Ishikawa (cell line): Measurements from ENCODE around the gene LATS2.

Source experiments
- CEBPB ChIP-seq: IDR thresholded peaks from 2 replicates; pipeline ENCODE4 v1.6.1; 2012
- CREB1 ChIP-seq: IDR thresholded peaks from 2 replicates; pipeline ENCODE4 v1.6.1; 2012; ENCODE audit warnings: low read depth
- EGR1 ChIP-seq: IDR thresholded peaks from 2 replicates; pipeline ENCODE4 v1.6.1; 2012
- EP300 ChIP-seq: IDR thresholded peaks from 2 replicates; pipeline ENCODE4 v1.6.1; 2012; ENCODE audit warnings: borderline replicate concordance
- FOXM1 ChIP-seq: IDR thresholded peaks from 2 replicates; pipeline ENCODE4 v1.6.1; 2012; ENCODE audit warnings: low read depth, borderline replicate concordance
- MAX ChIP-seq: IDR thresholded peaks from 2 replicates; pipeline ENCODE4 v1.6.1; 2012
- NFIC ChIP-seq: IDR thresholded peaks from 2 replicates; pipeline ENCODE4 v1.6.1; 2012
- RAD21 ChIP-seq: IDR thresholded peaks from 2 replicates; pipeline ENCODE4 v1.6.1; 2012; ENCODE audit warnings: low read depth
- REST ChIP-seq: IDR thresholded peaks from 2 replicates; pipeline ENCODE4 v1.6.1; 2012; ENCODE audit warnings: low read depth, mild to moderate bottlenecking
- TAF1 ChIP-seq: IDR thresholded peaks from 2 replicates; pipeline ENCODE4 v1.6.1; 2012; ENCODE audit warnings: low read depth, mild to moderate bottlenecking
- TCF12 ChIP-seq: IDR thresholded peaks from 2 replicates; pipeline ENCODE4 v1.6.1; 2012; ENCODE audit warnings: low read depth
- TEAD4 ChIP-seq: IDR thresholded peaks from 2 replicates; pipeline ENCODE4 v1.6.1; 2012
- USF1 ChIP-seq: IDR thresholded peaks from 2 replicates; pipeline ENCODE4 v1.6.1; 2012
- YY1 ChIP-seq: IDR thresholded peaks from 2 replicates; pipeline ENCODE4 v1.6.1; 2012; ENCODE audit warnings: low read depth
- ZBTB7A ChIP-seq: IDR thresholded peaks from 2 replicates; pipeline ENCODE4 v1.6.1; 2012; ENCODE audit warnings: low read depth

LATS2 gene

GRCh38 chr13:21013682-21014038 is 47.7 kb downstream of the LATS2 start:
- TF ChIP-seq YY1: no peak
- TF ChIP-seq EGR1: no peak
- no peak for TF ChIP-seq RAD21
- no peak for TF ChIP-seq CREB1
- no peak for TF ChIP-seq CEBPB
- no peak for TF ChIP-seq TCF12
- TF ChIP-seq USF1: no peak
- TF ChIP-seq NFIC: no peak
- no peak for TF ChIP-seq TAF1
- no peak for TF ChIP-seq FOXM1
- TF ChIP-seq MAX: no peak
- no peak for TF ChIP-seq EP300

DNA sequence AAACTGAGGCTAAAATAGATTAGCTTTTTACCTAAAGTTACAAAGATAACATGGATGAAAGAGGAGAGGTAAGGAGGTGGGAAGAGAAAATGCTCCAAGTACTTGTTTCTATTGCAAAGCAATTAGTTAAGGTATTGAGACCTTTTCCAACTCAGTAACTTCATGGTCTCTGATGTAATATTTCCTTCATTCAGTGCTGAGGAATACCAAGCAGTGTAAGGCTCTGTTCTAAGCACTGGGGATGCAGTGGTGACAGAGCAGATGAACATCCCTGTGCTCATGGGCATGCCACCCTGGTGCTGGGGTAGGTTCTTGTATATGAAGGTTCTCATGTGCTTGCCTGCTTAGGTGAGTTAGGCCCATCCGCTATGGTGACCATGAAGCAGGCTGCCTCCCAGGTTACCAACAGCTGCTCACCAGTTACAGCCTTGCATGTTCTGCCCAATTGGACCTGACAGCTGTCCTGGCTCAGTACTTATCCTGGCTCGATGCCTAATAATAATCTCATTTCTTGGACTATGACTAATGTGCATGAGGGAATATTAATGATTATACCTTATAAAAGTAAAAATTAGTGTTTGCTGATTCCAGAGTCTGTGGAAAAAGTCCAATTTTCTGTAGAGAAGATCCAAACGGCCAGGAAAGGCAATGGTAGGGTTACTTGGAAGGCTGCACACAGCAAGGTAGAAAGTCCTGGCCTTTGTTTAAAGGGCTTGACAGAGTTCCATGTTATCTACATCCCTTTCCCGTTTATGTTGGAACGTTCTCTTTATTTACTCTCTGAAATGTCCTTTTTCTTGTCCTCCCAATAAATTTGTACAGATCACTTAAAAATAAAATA is 48.3 kb downstream of the LATS2 start:
- TF ChIP-seq CEBPB: no peak
- no peak for TF ChIP-seq TCF12
- no peak for TF ChIP-seq CREB1

GRCh38 chr13:21012211-21012610 is 49.2 kb downstream of the LATS2 start:
- TF ChIP-seq TAF1 (no peak), YY1 (no peak), MAX (no peak), FOXM1 (no peak), ZBTB7A (no peak), EGR1 (no peak), EP300 (no peak), REST (no peak), USF1 (no peak), RAD21 (no peak)

GRCh38 chr13:21011378-21011777 is 50.0 kb downstream of the LATS2 start:
- no peak for TF ChIP-seq RAD21
- no peak for TF ChIP-seq EP300
- no peak for TF ChIP-seq MAX
- TF ChIP-seq TEAD4: 0 out of 2 replicates have a peak, but pooled peaks have one; percentile 24

DNA sequence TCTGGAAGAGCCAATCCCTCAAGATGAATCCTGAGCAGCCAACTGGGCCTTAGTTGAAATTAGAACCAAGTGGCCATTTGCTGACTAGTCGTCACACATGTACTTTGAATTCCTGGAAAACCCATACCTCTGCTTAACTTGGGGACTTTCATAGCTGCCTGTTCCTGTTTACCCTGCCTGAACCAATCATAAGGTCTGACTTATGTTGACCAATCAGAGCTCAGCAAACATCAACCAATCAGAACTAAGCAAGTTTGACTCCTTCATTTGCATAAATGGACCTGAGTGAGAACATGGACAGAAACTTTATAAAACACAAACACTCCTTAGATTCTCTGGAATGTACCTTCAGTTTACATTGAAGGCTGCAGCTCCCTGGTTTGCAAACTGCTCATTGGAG is 50.8 kb downstream of the LATS2 start:
- TF ChIP-seq YY1: no peak
- TF ChIP-seq CEBPB: no peak
- no peak for TF ChIP-seq FOXM1
- no peak for TF ChIP-seq USF1
- no peak for TF ChIP-seq ZBTB7A
- no peak for TF ChIP-seq TEAD4
- TF ChIP-seq RAD21: no peak
- TF ChIP-seq EGR1: no peak

GRCh38 chr13:21009036-21009435 is 52.4 kb downstream of the LATS2 start:
- TF ChIP-seq EGR1 (no peak), REST (no peak), FOXM1 (no peak), CREB1 (no peak), NFIC (no peak), YY1 (no peak), TAF1 (no peak), RAD21 (no peak), TEAD4 (no peak), USF1 (no peak), TCF12 (no peak), EP300 (no peak), CEBPB (no peak), ZBTB7A (no peak), MAX (no peak)
